HG02870 (cell line): ENCODE results near the gene OR5F1.

ENCODE experiments used
- ATAC-seq: cut with Tn5 transposase; IDR thresholded peaks from one replicate; pipeline ENCODE4 v1.9.1; 2021; ENCODE audit warnings: mild to moderate bottlenecking, moderate library complexity; ENCODE audit not compliant: unreplicated experiment

The OR5F1 gene

GRCh38 chr11:55994525-55994924 lies at the start of gene OR5F1:
TSS of gene OR5F1 (minus strand) at chr11:55994625. CDS start at chr11:55994625, 0 bp downstream.
- no peak for ATAC-seq

- no peak for ATAC-seq
These were observed 32.9 kb upstream of the OR5F1 start, which contains the start of gene OR5AS1 for GRCh38 chr11:56027354-56027753. TSS of gene OR5AS1 (plus strand) at chr11:56027654. CDS start at chr11:56030419, 2,765 bp downstream.

DNA sequence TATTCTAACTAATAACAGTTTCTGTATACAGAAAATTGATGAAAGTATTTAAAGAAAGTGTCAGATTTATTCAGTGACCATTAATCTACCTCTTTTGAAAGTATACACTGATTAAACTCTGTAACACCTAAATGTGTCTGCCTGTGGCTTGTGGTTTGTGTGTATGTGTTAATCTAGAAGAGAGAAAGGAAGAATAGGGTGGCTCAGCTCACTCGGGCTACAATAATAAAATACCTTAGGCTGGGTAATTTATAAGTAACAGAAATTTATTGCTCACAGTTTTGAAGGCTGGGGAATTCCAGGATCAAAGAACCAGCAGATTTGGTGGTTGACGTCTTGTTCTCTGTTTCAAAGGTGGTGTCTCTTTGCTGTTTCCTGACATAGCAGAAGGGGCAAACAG lies 19.4 kb upstream of the OR5F1 start:
- ATAC-seq, result no peak

- ATAC-seq, result no peak
These were observed 16.3 kb upstream of the OR5F1 start for GRCh38 chr11:56010716-56011115.

- ATAC-seq, result no peak
These were observed 23.5 kb downstream of the OR5F1 start for GRCh38 chr11:55970935-55971334.

- ATAC-seq, result no peak
These were observed 24.6 kb downstream of the OR5F1 start, which contains the start of gene OR10AG1 for GRCh38 chr11:55969845-55970244. TSS of gene OR10AG1 (minus strand) at chr11:55969945. CDS start at chr11:55969907, 38 bp downstream.

DNA sequence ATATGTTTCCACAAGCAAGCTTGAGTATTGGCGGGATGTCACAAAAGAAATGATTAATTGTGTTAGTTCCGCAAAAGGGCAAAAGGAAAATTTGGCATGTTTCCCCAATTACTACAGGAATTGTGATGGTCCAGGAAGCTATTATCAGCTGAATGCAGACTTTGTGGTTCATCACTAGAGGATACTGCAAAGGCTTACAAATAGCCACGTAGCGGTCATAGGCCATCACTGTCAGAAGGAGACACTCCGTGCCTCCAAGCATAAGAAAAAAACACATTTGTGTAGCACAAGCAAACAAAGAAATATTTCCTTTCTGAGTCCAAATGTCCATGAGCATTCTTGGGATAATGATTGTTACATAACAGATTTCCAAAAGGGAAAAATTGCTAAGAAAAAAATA lies 26.5 kb downstream of the OR5F1 start:
- no peak for ATAC-seq

DNA sequence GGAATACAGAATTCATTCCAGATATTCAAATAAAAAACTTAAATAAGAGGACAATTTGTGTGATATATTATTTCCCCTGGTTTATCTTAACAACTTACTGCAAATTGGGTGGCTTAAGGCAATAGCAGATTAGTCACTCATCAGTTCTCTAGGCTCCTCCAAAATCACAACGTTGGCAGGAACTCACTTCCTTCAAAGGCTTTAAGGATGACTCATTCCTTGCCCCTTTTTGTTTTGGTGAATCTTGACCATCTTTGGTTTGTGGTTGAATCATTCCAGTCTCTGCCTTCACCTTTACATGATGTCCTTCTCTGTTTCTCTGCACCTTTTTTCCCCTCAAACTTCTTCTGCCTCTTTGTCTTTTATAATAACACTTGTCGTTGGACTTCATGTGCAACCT lies 28.0 kb downstream of the OR5F1 start:
- no peak for ATAC-seq

GRCh38 chr11:55956521-55956920 lies 37.9 kb downstream of the OR5F1 start:
- no peak for ATAC-seq

- ATAC-seq, result no peak
These were observed 45.1 kb downstream of the OR5F1 start for GRCh38 chr11:55949330-55949729.
